ENCODE measurements around the gene WDR1.

DNA sequence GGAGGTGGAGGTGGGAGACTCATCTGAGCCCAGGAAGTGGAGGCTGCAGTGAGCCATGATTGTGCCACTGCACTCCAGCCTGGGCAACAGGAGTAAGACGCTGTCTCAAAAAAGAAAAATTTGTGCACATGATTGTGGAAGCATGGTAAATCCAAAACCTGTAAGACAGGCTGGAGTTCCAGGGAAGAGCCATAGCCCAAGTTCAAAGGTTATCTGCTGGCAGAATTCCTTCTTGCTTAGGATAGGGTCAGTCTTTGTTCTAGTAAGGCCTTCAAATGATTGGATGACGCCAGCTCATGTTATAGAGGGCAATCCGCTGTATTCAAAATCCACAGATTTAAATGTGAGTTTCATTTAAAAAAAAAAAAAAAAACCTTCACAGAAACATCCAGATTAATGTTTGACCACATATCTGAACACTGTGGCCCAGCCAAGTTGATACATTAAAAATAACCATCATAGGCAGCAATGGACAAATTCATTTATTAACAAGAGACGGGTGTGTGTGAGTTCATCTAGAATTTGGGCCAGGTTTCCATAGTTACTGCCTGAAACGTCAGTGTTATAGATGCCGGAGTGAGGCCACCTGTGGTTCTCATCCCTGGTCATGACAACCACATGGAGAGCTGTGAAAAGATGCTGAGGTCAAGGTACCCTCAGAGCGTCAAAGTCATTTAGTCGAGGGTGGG lies 60.1 kb downstream of the WDR1 start:
- TF ChIP-seq, protein P1, sequence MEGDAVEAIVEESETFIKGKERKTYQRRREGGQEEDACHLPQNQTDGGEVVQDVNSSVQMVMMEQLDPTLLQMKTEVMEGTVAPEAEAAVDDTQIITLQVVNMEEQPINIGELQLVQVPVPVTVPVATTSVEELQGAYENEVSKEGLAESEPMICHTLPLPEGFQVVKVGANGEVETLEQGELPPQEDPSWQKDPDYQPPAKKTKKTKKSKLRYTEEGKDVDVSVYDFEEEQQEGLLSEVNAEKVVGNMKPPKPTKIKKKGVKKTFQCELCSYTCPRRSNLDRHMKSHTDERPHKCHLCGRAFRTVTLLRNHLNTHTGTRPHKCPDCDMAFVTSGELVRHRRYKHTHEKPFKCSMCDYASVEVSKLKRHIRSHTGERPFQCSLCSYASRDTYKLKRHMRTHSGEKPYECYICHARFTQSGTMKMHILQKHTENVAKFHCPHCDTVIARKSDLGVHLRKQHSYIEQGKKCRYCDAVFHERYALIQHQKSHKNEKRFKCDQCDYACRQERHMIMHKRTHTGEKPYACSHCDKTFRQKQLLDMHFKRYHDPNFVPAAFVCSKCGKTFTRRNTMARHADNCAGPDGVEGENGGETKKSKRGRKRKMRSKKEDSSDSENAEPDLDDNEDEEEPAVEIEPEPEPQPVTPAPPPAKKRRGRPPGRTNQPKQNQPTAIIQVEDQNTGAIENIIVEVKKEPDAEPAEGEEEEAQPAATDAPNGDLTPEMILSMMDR (IDR thresholded peaks at IDR 0.05; ENCODE audit: insufficient read depth, low read length, poor library complexity, severe bottlenecking) = no peak
- no peak for TF ChIP-seq EZH2phosphoT487 (conservative IDR thresholded peaks at IDR 0.05; ENCODE audit: low read length)

Data from SU-DHL-6 (cell line).